ENCODE results near the gene FLNB. TPM values are rescaled to one million over a fixed set of nuclear protein-coding genes. Genes with fewer than 3 reads are reported as not detected.
A peak's percentile ranks its signal among the peaks of the same experiment; 100 is the strongest.

Gene FLNB
- total RNA-seq, 1 donor from 2014 or later: 103 TPM

DNA sequence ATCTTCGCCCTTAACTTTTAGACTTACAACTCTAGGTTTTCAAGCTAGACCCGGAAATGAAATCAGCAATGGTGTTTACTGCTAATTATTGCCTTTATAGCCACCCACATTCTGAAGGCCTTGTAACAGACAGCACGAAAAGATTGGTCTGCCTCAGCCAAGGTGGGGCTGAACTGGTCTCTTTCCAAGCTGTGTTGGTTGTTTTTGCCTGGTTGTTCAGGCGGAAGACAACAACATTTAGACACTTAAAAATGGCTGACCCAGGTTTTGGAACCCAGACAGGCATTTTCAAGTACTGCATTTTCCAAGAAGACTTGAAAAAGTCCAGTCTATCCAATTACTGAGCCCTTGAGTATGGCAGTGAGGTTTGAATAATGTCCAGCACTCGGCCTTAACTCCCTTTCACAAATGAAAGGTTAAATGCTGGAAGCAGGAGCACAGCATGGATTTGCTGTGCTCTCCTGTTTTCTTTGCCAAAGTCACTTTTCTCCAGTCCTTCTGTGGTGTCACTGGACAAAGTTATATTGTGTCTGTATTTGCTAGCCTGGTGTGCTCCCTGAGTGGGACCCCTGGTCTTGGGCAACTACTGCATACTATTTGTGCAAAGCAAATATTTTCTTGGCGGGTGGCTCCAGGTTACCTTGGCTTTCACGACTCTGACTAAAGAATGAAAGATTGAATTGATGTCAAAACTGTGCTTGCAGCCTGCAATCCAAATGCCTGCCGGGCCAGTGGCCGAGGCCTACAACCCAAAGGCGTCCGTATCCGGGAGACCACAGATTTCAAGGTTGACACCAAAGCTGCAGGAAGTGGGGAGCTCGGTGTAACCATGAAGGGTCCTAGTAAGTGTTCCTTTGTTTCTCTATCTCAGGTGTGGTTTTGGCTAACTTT, 93.5 kb downstream of the FLNB start:
- Mint-ChIP-seq H3K27ac (peak overlapping the region; percentile 95), H3K4me1 (ENCODE audit: low read depth) (peaks cover 22% of the 10 kb centered on the region), H3K9me3 (ENCODE audit: low read depth) (no peaks in the 10 kb centered on the region), H3K36me3 (ENCODE audit: insufficient read depth) (peaks cover 29% of the 10 kb centered on the region), H3K27me3 (no peaks in the 10 kb centered on the region), H3K4me3 (ENCODE audit: low read depth) (no peak overlapping the region)
- DNase-seq (ENCODE audit: low spot score, unreplicated experiment): no peak
- TF ChIP-seq, protein P1, sequence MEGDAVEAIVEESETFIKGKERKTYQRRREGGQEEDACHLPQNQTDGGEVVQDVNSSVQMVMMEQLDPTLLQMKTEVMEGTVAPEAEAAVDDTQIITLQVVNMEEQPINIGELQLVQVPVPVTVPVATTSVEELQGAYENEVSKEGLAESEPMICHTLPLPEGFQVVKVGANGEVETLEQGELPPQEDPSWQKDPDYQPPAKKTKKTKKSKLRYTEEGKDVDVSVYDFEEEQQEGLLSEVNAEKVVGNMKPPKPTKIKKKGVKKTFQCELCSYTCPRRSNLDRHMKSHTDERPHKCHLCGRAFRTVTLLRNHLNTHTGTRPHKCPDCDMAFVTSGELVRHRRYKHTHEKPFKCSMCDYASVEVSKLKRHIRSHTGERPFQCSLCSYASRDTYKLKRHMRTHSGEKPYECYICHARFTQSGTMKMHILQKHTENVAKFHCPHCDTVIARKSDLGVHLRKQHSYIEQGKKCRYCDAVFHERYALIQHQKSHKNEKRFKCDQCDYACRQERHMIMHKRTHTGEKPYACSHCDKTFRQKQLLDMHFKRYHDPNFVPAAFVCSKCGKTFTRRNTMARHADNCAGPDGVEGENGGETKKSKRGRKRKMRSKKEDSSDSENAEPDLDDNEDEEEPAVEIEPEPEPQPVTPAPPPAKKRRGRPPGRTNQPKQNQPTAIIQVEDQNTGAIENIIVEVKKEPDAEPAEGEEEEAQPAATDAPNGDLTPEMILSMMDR (IDR thresholded peaks at IDR 0.05; ENCODE audit: unreplicated experiment): no peak

DNA sequence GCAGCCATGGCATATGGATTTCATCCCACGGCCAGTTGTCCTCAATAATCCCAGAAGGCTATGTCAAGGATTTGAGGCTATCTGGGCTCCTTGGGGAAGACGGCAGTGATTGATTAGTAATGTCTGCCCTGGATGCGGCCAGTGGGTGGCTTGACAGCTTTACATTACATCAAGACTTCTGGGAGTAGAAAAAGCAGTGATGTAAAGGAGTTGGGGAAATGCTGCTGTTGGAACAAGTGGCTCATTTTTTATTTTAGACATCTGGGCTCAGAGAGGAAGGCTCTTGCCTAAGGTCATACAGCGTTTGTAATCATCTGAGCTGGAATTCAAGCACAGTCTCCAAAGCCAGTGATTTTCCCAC, 94.1 kb downstream of the FLNB start:
- no peak for DNase-seq (ENCODE audit: low spot score, unreplicated experiment)
- Mint-ChIP-seq H3K9me3 (ENCODE audit: low read depth) (no peaks in the 10 kb centered on the region), H3K4me1 (ENCODE audit: low read depth) (peaks cover 22% of the 10 kb centered on the region), H3K4me3 (ENCODE audit: low read depth) (no peak overlapping the region), H3K27me3 (no peaks in the 10 kb centered on the region), H3K36me3 (ENCODE audit: insufficient read depth) (peaks cover 31% of the 10 kb centered on the region), H3K27ac (peak overlapping the region; percentile 95)
- TF ChIP-seq, protein P1 (IDR thresholded peaks at IDR 0.05; ENCODE audit: unreplicated experiment): no peak

DNA sequence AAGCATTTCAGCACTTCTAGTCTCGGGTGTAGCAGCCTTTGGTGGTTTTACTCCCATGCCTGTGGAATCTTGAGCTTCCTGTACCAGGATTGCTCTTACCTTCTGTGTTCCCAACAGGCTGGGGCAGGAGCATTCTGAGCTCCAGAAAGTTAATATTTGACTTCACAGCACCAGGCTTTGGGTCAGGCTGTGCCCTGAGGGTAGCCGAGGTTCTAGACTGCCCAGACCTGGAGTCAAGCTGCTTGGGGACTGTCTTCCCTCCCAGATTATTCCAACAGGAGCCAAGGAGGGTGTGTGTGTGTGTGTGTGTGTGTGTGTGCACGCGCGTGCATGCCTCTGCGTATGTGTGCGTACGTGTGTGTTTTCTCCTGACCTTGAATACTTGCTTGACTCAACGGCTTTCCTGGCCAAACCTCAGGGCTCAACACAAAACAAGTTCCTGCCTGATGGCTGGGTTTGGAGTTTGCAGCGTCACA, 94.8 kb downstream of the FLNB start:
- Mint-ChIP-seq H3K27ac (peak overlapping the region; percentile 76), H3K36me3 (ENCODE audit: insufficient read depth) (peaks cover 36% of the 10 kb centered on the region), H3K27me3 (no peaks in the 10 kb centered on the region), H3K4me1 (ENCODE audit: low read depth) (peaks cover 22% of the 10 kb centered on the region), H3K4me3 (ENCODE audit: low read depth) (no peak overlapping the region), H3K9me3 (ENCODE audit: low read depth) (no peaks in the 10 kb centered on the region)
- no peak for DNase-seq (ENCODE audit: low spot score, unreplicated experiment)
- TF ChIP-seq, protein P1 (IDR thresholded peaks at IDR 0.05; ENCODE audit: unreplicated experiment): no peak

DNA sequence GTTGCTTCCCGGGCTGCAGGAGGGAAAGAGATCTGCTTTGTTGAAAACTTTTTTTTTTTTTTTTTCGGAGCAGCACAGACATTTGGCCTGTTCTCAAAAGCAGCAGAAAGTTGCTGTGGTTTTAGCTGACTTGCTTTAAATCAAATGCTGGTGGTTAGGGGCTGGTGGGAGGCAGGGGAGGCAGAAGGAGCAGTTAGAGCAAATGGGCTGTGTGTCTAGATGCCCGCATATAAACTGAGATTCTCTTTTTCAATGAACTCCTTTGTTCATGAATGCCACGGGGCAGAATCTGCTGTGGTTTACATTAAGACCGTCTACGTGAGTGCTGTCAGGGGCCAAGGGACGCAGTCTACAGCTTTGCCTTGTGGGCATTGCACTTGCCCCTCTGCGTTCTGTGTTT, 95.9 kb downstream of the FLNB start:
- Mint-ChIP-seq H3K36me3 (ENCODE audit: insufficient read depth) (peaks cover 38% of the 10 kb centered on the region), H3K27ac (no peak overlapping the region), H3K4me3 (ENCODE audit: low read depth) (no peak overlapping the region), H3K27me3 (no peaks in the 10 kb centered on the region), H3K9me3 (ENCODE audit: low read depth) (no peaks in the 10 kb centered on the region), H3K4me1 (ENCODE audit: low read depth) (peaks cover 22% of the 10 kb centered on the region)
- DNase-seq (ENCODE audit: low spot score, unreplicated experiment): no peak
- TF ChIP-seq, protein P1 (IDR thresholded peaks at IDR 0.05; ENCODE audit: unreplicated experiment): no peak

DNA sequence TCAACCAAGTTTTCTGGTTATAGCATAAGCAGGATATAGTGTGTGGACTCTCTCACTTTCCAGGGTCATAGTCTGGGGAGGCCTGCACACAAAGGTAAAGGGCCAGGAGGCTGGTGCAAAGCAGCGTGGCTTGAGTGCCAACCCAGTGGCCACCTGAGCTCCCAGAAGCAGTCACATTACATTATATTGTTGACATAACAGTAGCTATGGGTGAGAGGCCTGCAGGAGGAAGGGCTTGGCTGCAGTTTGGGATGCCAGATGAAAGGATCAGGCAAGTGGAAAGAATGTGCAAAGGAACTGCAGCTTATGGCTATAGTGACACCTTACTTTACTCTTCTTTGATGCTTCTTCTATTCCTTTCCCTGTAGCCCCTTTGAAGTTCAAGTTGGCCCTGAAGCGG, 96.5 kb downstream of the FLNB start:
- H3K4me3 Mint-ChIP-seq (ENCODE audit: low read depth): no peak overlapping the region

More for the DNA sequence above, 96.5 kb downstream of the FLNB start:
- DNase-seq (ENCODE audit: low spot score, unreplicated experiment): no peak
- H3K36me3 Mint-ChIP-seq (ENCODE audit: insufficient read depth): peaks cover 39% of the 10 kb centered on the region
- TF ChIP-seq, protein P1 (IDR thresholded peaks at IDR 0.05; ENCODE audit: unreplicated experiment): no peak
- peaks cover 22% of the 10 kb centered on the region for H3K4me1 Mint-ChIP-seq (ENCODE audit: low read depth)
- peak overlapping the region; percentile 37 for H3K27ac Mint-ChIP-seq
- no peaks in the 10 kb centered on the region for H3K9me3 Mint-ChIP-seq (ENCODE audit: low read depth)
- no peaks in the 10 kb centered on the region for H3K27me3 Mint-ChIP-seq

Measured in progenitor cell of endocrine pancreas (in vitro differentiated cells).